GM21737 (cell line): Measurements from ENCODE around the gene OR4F17.
"Not testable (repeated sequence)": the region's sequence is repeated elsewhere in the genome, so short reads cannot be mapped to it uniquely, and the experiment has no call there.

Source experiments
- ATAC-seq: cut with Tn5 transposase; IDR thresholded peaks from one replicate; pipeline ENCODE4 v1.9.1; 2021; ENCODE audit warnings: mild to moderate bottlenecking, moderate library complexity; ENCODE audit not compliant: unreplicated experiment

The OR4F17 gene, protein sequence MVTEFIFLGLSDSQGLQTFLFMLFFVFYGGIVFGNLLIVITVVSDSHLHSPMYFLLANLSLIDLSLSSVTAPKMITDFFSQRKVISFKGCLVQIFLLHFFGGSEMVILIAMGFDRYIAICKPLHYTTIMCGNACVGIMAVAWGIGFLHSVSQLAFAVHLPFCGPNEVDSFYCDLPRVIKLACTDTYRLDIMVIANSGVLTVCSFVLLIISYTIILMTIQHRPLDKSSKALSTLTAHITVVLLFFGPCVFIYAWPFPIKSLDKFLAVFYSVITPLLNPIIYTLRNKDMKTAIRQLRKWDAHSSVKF

DNA sequence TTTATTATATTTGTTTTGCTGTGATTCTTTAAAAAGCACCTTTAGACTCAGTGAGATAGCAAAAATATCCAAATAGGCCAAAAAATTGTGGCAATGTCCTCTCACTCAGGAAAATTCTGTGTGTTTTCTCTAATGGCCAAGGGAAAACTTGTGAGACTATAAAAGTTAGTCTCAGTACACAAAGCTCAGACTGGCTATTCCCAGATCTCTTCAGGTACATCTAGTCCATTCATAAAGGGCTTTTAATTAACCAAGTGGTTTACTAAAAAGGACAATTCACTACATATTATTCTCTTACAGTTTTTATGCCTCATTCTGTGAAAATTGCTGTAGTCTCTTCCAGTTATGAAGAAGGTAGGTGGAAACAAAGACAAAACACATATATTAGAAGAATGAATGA, at the start of gene OR4F17:
Gene OR4F17 (plus strand): TSS at position 301 of the 400 bp plus-strand sequence. CDS start 3,575 bp downstream, outside the sequence.
- not testable (repeated sequence) for ATAC-seq

DNA sequence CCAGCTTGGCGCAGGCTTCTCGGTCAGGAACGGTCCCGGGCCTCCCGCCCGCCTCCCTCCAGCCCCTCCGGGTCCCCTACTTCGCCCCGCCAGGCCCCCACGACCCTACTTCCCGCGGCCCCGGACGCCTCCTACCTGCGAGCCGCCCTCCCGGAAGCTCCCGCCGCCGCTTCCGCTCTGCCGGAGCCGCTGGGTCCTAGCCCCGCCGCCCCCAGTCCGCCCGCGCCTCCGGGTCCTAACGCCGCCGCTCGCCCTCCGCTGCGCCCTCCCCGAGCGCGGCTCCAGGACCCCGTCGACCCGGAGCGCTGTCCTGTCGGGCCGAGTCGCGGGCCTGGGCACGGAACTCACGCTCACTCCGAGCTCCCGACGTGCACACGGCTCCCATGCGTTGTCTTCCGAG, 36.1 kb upstream of the OR4F17 start:
- ATAC-seq: not testable (repeated sequence)

DNA sequence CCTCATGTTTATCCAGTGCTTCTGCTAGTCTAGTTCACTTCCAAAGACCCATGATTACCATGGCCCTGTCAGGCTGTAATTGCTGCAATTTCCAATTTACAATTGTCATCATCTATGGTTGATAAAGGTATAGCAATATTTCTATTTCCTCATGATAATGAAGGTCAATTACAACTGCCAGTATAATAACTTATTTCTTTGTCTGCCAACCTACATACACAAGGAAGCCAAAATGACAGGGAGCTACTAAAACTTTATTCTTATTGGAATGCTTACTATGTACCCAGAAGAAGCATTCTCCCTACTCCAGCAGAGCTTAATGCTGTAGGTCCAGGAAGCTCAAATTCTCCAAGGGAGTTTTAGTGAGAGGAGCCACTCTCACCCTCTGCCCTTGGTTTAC, 24.0 kb upstream of the OR4F17 start:
- not testable (repeated sequence) for ATAC-seq

DNA sequence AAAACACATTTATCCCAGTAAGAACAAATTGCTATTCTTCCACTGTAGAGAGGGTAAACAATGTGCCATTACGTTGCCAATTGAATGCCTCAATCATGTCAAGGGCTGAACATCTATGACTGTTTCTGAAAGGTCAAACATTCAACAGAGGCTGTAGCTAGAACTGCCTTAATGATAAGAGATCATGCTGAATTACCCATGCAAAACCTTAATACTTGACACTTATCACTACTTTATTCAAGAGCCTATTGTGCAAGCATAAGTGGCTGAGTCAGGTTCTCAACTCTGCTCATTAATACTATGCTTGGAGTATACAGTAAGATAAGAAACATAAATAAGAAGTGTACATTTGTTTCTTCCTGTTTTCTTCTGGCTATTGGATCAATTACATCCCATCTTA, 23.3 kb upstream of the OR4F17 start:
- ATAC-seq: not testable (repeated sequence)

DNA sequence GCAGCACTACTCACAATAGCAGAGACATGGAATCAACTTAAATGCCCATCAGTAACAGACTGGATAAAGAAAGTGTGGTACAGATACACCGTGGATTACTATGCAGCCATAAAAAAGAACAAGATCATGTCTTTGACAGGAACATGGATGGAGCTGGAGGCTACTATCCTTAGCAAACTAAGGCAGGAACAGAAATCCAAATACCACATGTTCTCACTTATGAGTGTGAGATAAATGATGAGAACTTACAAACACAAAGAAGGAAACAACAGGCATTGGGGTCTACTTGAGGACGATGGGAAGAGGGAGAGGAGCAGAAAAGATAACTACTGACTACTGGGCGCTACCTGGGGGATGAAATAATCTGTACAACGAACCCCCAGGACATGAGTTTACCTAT, 16.2 kb upstream of the OR4F17 start:
- not testable (repeated sequence) for ATAC-seq

DNA sequence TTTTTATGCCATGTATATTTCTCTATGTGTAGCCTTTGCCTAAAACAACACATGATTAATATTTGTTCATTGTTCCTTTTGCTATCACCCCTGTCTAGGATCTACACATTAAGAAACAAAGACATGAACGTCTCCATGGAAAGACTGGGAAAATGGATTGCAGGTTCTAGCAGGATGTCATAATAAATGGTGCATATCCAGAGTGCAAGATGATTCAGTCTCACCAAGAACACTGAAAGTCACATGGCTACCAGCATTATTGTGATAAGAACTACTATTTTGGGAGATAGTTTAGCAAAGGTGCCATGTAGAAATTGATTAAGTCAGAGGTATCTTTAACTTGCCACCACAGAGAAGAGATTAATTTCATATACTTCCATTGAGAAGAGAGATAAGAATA, 12.1 kb upstream of the OR4F17 start:
- not testable (repeated sequence) for ATAC-seq

DNA sequence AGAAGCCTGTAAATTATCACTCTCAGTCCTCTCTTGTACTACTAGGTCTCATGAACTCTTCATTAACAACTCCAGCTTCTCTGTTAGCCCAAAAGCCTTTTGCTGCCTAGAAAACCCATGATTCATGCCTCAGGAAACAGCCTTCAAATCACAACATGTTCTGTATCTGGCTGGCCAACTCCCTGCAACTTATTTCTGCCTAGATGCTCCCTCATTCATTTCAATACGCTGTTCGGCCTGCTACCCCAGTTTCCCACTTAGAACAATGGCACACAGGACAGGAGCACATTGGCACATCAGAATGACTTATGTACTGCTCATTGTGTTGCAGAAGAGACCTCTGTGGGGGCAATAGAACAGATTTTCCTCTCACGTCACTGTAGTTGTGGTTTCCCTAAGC, 9.3 kb upstream of the OR4F17 start:
- not testable (repeated sequence) for ATAC-seq

DNA sequence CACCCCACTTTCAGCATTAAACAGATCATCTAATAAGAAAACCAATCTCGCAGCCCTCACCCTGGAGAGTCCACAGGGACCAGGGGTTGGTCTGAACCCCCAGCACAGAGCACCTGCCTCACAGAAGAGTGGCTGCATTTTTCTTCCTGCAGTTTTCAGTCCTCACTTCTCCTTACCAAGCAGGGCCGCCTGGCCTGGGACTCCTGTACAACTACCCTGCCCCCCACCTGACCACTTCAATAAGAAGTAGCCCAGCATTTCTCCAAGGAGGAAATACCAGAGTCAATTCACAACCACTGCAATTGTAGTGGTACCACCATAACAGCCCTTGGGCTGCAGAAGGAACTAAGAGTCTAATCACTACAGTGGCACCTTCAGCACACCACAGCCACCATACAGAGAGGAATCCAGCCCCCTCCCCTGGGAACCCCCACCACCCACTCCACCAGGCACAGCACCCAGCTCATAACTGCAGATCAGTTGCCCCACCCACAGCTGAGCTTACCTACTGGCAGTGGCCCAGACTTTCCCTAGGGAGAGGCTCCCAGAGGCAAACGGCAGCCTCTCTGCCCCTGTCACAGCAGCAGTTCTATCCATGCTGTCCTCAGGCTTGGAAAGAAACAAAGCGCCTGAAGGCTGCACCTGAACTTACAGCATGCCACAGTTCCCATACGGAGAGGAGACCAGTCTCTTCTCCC, 13.7 kb downstream of the OR4F17 start:
- ATAC-seq: not testable (repeated sequence)
